ENCODE measurements around the gene DDX49.

DNA sequence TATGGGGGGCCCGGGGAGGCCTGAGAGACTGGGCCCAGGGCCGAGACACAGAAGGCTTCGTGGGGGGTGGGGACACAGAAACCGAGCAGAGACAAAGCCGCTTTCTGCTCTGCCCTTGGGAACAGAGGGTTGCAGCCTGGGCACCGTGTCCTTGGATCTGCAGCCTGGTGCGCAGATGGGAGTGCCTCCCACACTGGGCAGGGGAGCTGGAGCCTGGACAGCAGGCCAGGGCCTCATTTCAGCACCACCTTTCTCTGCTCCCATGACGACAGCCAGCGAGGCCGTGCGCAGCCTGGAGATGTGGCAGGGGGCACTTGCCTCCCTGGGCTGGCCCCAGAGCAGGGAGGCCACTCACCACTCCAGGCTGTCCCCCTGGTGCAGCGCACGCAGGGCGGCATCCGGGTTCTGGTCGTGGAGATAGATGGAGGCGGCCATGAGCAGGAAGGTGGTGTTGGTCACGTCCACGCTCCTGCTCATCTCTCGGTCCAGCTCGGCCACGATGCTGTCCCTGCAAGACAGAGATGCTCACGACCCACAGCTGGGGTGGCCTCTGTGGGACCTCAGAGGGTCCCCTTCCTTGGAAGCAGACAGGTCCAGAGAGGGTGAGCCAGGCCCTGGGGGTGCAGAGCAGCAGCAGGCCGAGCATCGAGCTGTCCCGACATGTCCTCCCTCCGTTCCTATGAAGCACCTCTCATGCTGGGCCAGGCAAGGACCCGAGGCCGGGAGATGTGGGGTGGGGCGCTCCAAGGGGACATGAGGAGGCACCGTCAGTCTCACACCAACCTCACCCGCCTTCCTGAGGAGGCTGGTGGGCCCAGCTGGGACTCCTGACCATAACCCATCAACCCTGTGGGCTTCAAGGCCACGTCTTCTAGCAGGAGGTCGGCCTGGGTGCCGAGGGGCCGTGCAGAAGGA, 12.7 kb upstream of the DDX49 start:
- TF ChIP-seq, protein P1, sequence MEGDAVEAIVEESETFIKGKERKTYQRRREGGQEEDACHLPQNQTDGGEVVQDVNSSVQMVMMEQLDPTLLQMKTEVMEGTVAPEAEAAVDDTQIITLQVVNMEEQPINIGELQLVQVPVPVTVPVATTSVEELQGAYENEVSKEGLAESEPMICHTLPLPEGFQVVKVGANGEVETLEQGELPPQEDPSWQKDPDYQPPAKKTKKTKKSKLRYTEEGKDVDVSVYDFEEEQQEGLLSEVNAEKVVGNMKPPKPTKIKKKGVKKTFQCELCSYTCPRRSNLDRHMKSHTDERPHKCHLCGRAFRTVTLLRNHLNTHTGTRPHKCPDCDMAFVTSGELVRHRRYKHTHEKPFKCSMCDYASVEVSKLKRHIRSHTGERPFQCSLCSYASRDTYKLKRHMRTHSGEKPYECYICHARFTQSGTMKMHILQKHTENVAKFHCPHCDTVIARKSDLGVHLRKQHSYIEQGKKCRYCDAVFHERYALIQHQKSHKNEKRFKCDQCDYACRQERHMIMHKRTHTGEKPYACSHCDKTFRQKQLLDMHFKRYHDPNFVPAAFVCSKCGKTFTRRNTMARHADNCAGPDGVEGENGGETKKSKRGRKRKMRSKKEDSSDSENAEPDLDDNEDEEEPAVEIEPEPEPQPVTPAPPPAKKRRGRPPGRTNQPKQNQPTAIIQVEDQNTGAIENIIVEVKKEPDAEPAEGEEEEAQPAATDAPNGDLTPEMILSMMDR (IDR thresholded peaks at IDR 0.05) = no peak
- TF ChIP-seq POLR2AphosphoS5 (IDR thresholded peaks at IDR 0.05) (no peak), POLR2A (IDR thresholded peaks at IDR 0.05) (no peak)
